Kasumi-1 (cell line): ENCODE results near the gene SCG3.

ENCODE experiments used
- DNase-seq, 2 experiments: peaks; one replicate each; lab custom pipeline; 2025; lab: John Stamatoyannopoulos, UW

Gene SCG3

DNA sequence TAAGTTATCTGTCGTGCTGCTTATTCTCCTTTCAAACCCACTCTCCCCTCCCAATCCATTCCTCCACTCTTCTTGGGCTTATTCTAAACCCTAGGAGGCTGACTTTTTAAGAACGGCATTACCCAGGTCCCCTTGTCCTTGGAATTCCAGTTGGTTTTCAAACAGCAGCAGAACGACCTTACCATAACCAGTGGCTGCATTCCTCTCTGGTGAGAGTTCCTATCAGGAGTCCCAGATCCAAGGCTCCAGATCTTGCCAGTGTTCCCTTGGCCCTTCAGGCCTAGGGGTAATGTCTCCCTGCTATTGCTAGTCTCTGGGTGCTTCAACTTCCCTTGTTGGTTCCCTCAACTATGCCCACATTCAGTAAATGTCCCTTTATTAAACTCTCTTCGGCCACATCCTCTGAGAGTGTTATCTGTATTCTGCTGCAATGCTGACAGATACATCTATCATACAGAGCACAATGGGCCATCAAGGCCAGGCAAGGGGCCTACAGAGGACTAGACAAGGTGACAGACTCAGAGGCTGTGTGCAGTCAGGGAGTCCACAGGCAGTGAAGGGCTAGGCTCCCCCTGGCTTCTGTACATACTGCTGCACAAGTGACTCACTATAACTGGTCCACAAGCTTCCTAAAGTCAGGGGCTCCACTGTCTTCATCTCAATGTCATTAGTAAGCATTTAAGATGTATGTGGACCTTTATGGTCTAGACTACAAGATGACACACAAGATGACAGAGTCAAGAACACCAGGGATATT, 46.0 kb downstream of the SCG3 start:
- DNase-seq = peak in 1 of 2 experiments; percentile 28

DNA sequence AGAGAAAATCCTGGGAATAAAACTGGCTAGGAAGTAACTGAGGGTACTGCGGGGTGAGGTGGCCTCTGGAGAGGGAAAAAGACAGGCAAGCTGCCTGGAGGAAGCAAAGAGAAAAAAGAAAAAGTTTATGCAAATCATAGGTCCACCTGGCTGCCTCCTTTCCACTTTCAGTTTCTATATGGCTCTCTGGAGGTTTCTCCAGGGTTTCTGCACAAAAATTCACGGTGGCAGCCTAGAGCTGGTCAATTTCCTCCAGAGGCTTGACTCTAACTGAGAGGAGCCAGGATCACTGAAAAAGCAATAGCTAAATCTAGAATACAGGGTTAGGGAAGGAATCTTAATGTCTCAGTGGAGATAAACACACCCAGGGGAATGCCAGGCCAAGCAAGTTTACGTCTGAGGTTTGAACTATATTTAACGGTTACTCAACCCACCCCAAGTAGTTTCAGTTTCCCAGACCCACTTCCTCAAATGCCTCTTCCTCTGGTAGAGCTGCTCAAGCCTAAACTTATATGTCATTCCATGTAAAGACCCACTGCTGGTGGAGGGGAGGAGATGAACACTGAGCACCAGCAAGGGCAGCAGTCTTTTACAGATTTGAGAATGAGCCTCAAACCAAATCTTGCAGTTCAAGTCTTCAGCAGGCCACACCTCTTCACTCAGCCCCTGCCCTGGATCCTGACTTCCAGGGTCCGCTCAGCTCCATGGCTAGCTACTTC, 50.4 kb downstream of the SCG3 start:
- peak; percentile 94 to 95 for DNase-seq

DNA sequence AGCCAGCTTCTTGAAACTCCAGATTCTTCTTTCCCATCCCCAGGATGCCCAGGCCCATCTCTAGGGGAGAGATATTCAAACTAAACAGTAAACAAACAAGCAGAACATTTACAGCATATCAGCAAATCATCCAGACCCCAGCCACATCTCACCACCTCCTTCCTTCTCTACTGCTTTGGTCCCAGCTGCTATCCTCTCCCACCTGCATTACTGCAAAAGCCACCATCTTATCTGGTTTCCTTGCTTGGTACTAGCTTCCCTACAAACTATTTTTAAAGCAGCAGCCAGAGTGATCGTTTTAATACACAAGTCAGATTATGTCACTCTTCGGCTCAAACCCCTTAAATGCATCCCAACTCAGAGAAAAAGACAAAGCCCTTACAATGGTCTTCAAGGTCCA, 51.3 kb downstream of the SCG3 start:
- no peak for DNase-seq

DNA sequence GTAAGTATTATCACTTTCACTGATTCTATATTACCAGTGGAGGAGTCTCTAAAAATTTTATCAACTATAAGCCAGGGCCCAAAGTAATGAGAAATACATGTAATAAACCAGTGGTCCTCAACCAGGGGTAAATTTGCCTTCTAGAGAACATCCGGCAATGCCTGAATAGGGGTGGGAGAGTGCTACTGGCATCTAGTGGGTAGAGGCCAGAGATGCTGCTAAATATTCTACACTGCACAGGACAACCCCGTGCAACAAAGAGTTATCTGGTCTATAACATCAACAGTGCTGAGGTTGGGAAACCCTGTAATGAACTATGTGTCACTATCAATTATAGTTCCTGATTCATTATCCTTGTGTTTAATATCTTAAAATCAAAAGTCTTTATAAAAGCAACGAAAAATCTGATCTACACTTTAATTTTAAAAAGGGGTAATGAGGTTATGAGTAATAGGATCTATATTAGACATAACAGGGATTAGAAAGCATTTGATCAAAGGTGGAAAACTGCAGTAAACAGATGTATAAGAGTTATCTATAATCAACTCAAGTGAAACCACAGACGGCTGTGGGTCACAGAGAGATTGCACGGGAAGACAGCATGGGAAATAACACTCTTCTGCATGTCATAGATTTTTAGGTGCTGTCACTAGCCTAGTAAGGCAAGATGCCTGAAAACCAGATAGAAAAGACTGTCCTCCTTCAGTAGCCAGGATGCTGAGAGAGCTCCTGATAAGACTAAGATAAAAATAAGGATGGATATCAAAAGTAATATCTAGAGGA, 54.1 kb downstream of the SCG3 start:
- peak in 1 of 2 experiments; percentile 40 for DNase-seq

DNA sequence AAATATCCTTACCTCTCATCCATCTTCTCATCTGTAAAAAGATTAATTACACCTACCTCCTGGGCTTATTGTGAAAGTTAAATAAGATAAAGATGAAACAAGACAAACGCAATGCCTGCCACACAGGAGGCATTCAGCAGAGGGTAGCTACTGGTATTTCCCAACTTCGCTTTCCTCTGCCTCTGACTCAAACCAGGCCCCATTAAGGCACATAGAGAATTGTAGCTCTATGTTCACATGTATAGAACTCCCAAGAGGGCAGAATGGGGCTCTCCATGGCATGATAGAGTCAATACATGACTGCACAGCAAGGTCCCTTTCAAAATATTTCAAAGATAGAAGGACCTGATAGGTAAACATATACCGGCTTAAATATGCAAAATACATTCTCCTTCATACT, 54.8 kb downstream of the SCG3 start:
- DNase-seq = peak; percentile 27 to 49

GRCh38 chr15:51736751-51737521, 55.6 kb downstream of the SCG3 start:
- peak in 1 of 2 experiments; percentile 35 for DNase-seq

- DNase-seq = peak; percentile 50 to 59
These were observed 56.4 kb downstream of the SCG3 start, which contains the start of gene LYSMD2 for GRCh38 chr15:51737522-51738305. Gene LYSMD2, minus strand, starts transcription at chr15:51737655. Its CDS starts 33 bp downstream, at chr15:51737622.

GRCh38 chr15:51738553-51738952, 57.2 kb downstream of the SCG3 start:
- DNase-seq = no peak

DNA sequence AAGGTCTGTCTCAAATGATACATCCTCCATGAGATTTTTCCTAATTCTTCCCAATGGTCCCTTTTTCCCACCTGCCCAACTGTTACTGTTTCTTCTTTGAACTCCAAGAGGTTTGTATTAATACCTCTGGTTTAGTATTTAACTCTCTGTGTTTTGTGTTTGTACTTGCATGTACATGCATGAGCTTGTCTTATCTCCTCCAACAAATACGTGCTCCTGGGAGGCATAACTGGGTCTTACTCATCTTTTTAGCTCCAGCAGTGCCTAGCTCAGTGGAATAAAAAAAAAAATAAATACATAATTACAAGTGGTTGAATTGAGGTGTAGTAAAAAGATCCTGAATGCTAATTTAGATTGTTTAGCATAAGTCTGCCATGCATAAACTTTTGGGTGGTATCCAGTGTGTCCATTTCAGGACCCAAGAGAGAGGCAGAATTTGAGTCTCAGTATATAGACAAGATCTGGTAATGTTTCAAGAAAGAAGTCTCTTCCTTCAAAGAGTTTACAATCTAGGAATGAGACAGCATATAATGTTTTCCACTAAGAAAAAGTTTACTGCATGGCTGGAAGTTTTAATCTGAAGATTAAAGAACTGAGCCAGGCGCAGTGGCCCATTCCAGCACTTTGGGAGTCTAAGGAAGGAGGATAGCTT, 57.9 kb downstream of the SCG3 start:
- DNase-seq = no peak

DNA sequence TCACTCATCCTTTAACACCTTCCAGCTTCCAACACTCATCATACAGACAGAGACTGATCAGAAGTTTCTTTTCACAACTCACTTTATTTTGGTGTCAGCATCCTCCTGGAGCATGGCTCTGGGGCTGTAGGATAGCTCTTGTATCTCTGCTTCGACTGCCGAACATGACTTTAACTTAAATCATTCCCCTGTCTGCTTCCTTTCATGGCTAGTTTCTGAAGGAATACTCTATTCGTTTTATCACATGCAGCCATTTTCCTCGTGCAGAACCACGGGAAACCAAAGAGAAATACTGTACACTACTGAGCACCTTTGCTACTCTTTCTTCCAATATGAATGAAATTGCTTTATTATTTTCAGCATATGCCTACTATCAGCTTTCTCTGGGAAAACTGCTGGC, 68.0 kb downstream of the SCG3 start:
- no peak for DNase-seq

DNA sequence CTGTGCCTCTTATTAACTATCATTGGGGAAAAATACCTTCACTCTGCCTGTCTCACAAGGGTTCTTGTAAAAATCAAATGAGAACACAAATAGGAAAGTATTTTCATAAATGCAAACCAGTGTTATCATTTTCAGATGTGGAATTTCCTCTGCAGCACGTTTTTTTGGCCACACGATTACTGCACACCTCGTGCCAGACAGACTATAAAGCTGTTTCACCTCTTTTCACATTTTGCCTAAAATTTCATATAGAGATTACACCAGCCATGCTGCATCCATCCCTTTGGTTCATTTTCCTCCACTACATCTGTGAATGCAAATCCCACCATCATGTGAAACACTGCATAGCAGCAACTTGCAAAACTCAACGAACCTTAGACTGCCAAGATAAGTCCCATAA, 68.9 kb downstream of the SCG3 start:
- DNase-seq = no peak

GRCh38 chr15:51750792-51751696, 69.7 kb downstream of the SCG3 start, which contains the start of gene TMOD2:
Gene TMOD2, plus strand, starts transcription at chr15:51751597. Its CDS starts 14,845 bp downstream, at chr15:51766442.
- DNase-seq = no peak

- peak; percentile 14 to 25 for DNase-seq
These were observed 70.7 kb downstream of the SCG3 start for GRCh38 chr15:51751697-51752683.

DNA sequence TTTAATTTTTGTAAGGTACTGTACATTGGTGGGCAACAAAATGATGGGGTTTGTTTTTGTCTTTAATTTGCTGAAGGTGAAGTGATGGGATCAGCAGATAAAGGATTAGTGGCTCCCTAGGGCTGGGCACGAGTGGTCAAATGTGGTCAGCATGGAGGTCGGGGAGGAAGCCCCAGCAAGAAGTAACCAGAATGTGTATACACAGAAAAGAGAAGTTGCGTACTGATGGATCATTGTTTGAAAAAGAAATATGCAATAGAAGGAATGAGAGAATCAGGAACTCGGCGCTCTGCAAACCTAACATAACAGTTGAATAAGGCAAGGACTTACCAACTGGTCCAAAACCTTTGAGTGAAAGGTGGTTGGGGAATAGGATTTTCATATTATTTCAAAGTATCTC, 71.6 kb downstream of the SCG3 start:
- peak in 1 of 2 experiments; percentile 12 for DNase-seq

DNA sequence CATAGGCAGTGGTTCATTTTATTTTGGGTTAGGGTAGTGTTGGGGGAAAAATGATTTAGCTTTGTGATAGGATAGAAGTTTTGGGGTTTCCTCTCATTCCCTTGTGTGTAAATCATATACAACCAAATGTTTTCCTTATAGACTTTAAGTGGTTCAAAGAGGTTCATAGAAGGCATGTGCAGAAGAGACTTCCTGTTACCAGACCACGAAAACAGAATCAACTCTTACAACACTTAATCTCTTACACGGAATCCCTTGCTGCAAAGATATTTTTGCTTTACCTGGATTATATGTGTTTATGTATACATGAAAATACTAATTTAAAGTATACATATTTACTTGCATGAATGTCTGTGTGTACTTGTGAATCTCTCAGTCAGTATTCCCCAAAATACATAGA, 73.0 kb downstream of the SCG3 start:
- DNase-seq = peak; percentile 34 to 40

GRCh38 chr15:51755790-51756189, 74.5 kb downstream of the SCG3 start:
- DNase-seq = peak; percentile 77 to 82

- peak; percentile 75 to 80 for DNase-seq
These were observed 75.2 kb downstream of the SCG3 start for GRCh38 chr15:51756482-51756881.

GRCh38 chr15:51757450-51757849, 76.1 kb downstream of the SCG3 start:
- DNase-seq = no peak
